HepG2 (cell line): Measurements from ENCODE around the gene KLHL40. TPM values are rescaled to one million over a fixed set of nuclear protein-coding genes. Genes with fewer than 3 reads are reported as not detected.
A peak's percentile ranks its signal among the peaks of the same experiment; 100 is the strongest.

Experiments
- ATAC-seq: fragments of 200-7000 bp; cut with Tn5 transposase; 3 replicates; pipeline ENCODE4 v1.9.1; 2020; ENCODE audit warnings: mild to moderate bottlenecking, moderate library complexity
- BruUV-seq: library from RNA; stranded (reverse); fragments of 400-500 nt; replicated peaks from 2 replicates; lab custom pipeline; 2021; lab: Mats Ljungman, UMichigan
- CTCF ChIA-PET: fragments of 300-600 bp; formaldehyde crosslinking; extraction: SDS; loops from one replicate; lab custom pipeline; 2021; ENCODE audit warnings: low total read pairs, inconsistent platforms, low intra/inter-chr PET ratio; lab: Yijun Ruan, JAX
- POLR2A ChIA-PET: fragments of 350-600 bp; sonication (Branson Sonifier 250); formaldehyde crosslinking; loops from one replicate; lab custom pipeline; 2020; ENCODE audit warnings: antibody characterized with exemption, inconsistent platforms; lab: Yijun Ruan, JAX
- DNase-seq: peaks from one replicate; pipeline ENCODE4 v3.0.0-alpha.2; 2015; ENCODE audit warnings: low spot score
- FAIRE-seq: peaks from 3 replicates; lab custom pipeline; 2011; peaks lifted over from hg19 to GRCh38; lab: Jason Lieb, UNC
- H2AFZ ChIP-seq: one replicate; pipeline ENCODE4 v1.6.1; 2011; ENCODE audit warnings: low read length, inconsistent platforms
- H3K27ac ChIP-seq: fragments of 300-600 bp; 3 replicates; pipeline ENCODE4 v1.8.0; 2011; ENCODE audit warnings: mixed run types, mild to moderate bottlenecking, mixed read lengths, low read length, inconsistent platforms; ENCODE audit not compliant: insufficient read depth; ENCODE audit errors: extremely low read length
- H3K27me3 ChIP-seq, 2 experiments: fragments of 200-600 bp in 1 of 2; 2 replicates in 1 of 2; 3 replicates in 1 of 2; pipeline versions ENCODE4 v1.6.0 to v1.8.0; 2011; ENCODE audit warnings: low read length in 2 of 2, mild to moderate bottlenecking in 2 of 2, moderate library complexity in 2 of 2, inconsistent platforms in 1 of 2; ENCODE audit not compliant: insufficient read depth in 2 of 2, control insufficient read depth in 1 of 2
- H3K36me3 ChIP-seq, 2 experiments: fragments of 200-600 bp in 1 of 2; replicated peaks in 1 of 2; 2 replicates in 1 of 2; 3 replicates in 1 of 2; pipeline versions ENCODE4 v1.5.1 to v1.8.0; 2011; ENCODE audit warnings: low read length in 2 of 2, inconsistent platforms in 1 of 2; ENCODE audit not compliant: insufficient read depth in 2 of 2, control insufficient read depth in 1 of 2
- H3K4me1 ChIP-seq: 2 replicates; pipeline ENCODE4 v1.5.1; 2012; ENCODE audit warnings: low read length, inconsistent platforms; ENCODE audit not compliant: insufficient read depth
- H3K4me2 ChIP-seq: 2 replicates; pipeline ENCODE4 v1.6.0; 2011; ENCODE audit warnings: low read depth, low read length, inconsistent platforms
- H3K4me3 ChIP-seq, 3 experiments: fragments of 200-600 bp in 1 of 3; sonication (generic), shearing (Covaris generic) in 1 of 3; replicated peaks in 1 of 3; 2 replicates each; pipeline ENCODE4 v1.5.1; 2011 to 2016; ENCODE audit warnings: low read length in 3 of 3, inconsistent platforms in 2 of 3, low read depth in 2 of 3, mild to moderate bottlenecking in 2 of 3, control low read depth in 1 of 3, mixed read lengths in 1 of 3; ENCODE audit not compliant: insufficient read depth in 1 of 3
- H3K79me2 ChIP-seq: one replicate; pipeline ENCODE4 v1.6.1; 2011; ENCODE audit warnings: low read length, inconsistent platforms; ENCODE audit not compliant: insufficient read depth
- H3K9ac ChIP-seq: 2 replicates; pipeline ENCODE4 v1.6.0; 2011; ENCODE audit warnings: mild to moderate bottlenecking, low read depth, low read length, inconsistent platforms; ENCODE audit not compliant: insufficient read depth
- H3K9me3 ChIP-seq: 2 replicates; pipeline ENCODE4 v1.5.1; 2012; ENCODE audit warnings: mild to moderate bottlenecking, low read length
- H4K20me1 ChIP-seq: 2 replicates; pipeline ENCODE4 v1.6.0; 2011; ENCODE audit warnings: inconsistent platforms, mild to moderate bottlenecking, low read length, moderate library complexity; ENCODE audit not compliant: insufficient read depth
- GATAD1 ChIP-seq: IDR thresholded peaks from 2 replicates; pipeline ENCODE4 v1.6.1; 2016; ENCODE audit warnings: missing genetic modification reagents, missing compliant biosample characterization
- GPBP1L1 ChIP-seq: sonication (generic); formaldehyde crosslinking; IDR thresholded peaks from 2 replicates; pipeline ENCODE4 v1.5.0; 2020; ENCODE audit warnings: mild to moderate bottlenecking, missing genetic modification reagents
- HIC2 ChIP-seq: sonication (generic); formaldehyde crosslinking; IDR thresholded peaks from 2 replicates; pipeline ENCODE4 v1.9.0; 2022; ENCODE audit warnings: low read depth, missing genetic modification reagents
- HNRNPK ChIP-seq: fragments of 200-400 bp; formaldehyde crosslinking; IDR thresholded peaks from 2 replicates; pipeline ENCODE4 v1.6.1; 2018; ENCODE audit warnings: low read length, low read depth, moderate library complexity, mild to moderate bottlenecking; ENCODE audit not compliant: poor library complexity, severe bottlenecking
- NCOR1 ChIP-seq: fragments of 200-600 bp; sonication (generic); IDR thresholded peaks from 2 replicates; pipeline ENCODE4 v1.7.0; 2017; ENCODE audit warnings: antibody characterized with exemption, low read length, borderline replicate concordance
- WGBS: methylation state at CpG from one replicate; pipeline ENCODE4 v1.1.6; 2017; ENCODE audit warnings: low lambda C conversion rate; 5-methylcytosine and 5-hydroxymethylcytosine counted together
- in situ Hi-C: cut with HindIII; loops from 2 replicates; pipeline ENCODE4 v1.10.0; 2017; ENCODE audit warnings: low pct_unique_long_range_greater_than_20kb; ENCODE audit not compliant: extremely low pct_ligation_motif_present
- intact Hi-C: fragments of 100-400 bp; cut with micrococcal nuclease; formaldehyde crosslinking; loops from one replicate; pipeline ENCODE4 v1.10.0; 2022; ENCODE audit not compliant: unreplicated experiment
- polyA plus RNA-seq, 8 experiments: library from polyadenylated mRNA; depleted of rRNA in 3 of 8; stranded (reverse) in 7 of 8; unstranded in 1 of 8; fragments of >200 nt; fragmentation: Illumina TruSeq in 4 of 8; extraction: Trizol in 4 of 8; gene quantifications; 2 replicates each; pipeline versions ENCODE4 v1.2.1 to v1.2.3, GENCODE V29; 2011 to 2016; ENCODE audit warnings: low read depth in 4 of 8, missing spikeins in 1 of 8, mixed read lengths in 1 of 8; ENCODE audit not compliant: insufficient read depth in 1 of 8
- total RNA-seq, 5 experiments: library from RNA; depleted of rRNA; stranded (reverse); fragments of >200 nt; fragmentation: Illumina TruSeq; extraction: Trizol; gene quantifications; 2 replicates each; pipeline ENCODE4 v1.2.3, GENCODE V29; 2016; ENCODE audit warnings: low read depth in 1 of 5

KLHL40 gene
- total and polyA plus RNA-seq, 2 of the 13 experiments (the other 11 are each of a cell fraction or from before 2014, with no cell fraction given), result not detected

- Histone ChIP-seq H2AFZ (no peak overlapping the region), H3K9me3 (no peaks in the 10 kb centered on the region), H3K27ac (no peak overlapping the region), H3K79me2 (no peaks in the 10 kb centered on the region)
- no peak for TF ChIP-seq NCOR1
- no peak for TF ChIP-seq GATAD1
- TF ChIP-seq, all 625 proteins: peak for 0
- Histone ChIP-seq H3K4me1 (peaks cover 37% of the 10 kb centered on the region), H4K20me1 (no peaks in the 10 kb centered on the region), H3K4me3 (no peak overlapping the region), H3K27me3 (no peaks in the 10 kb centered on the region), H3K4me2 (no peak overlapping the region), H3K9ac (no peak overlapping the region), H3K36me3 (no peaks in the 10 kb centered on the region)
- intact Hi-C loops (no loop called here), in situ Hi-C loops (no loop called here)
- FAIRE-seq (no peak), ATAC-seq (no peak), DNase-seq (no peak)
- whole genome bisulfite sequencing, result 97% methylated on average over 18 of the region's 22 CpGs
- CTCF ChIA-PET, result no interaction called here
- no TSS peak for BruUV-seq
- POLR2A ChIA-PET, result no interaction called here
Observed at GRCh38 chr3:42658771-42659390, 26.5 kb upstream of the KLHL40 start.

- no TSS peak for BruUV-seq
- Histone ChIP-seq H3K79me2 (no peaks in the 10 kb centered on the region), H3K4me2 (no peak overlapping the region), H3K27ac (no peak overlapping the region), H3K36me3 (no peaks in the 10 kb centered on the region), H3K9me3 (no peaks in the 10 kb centered on the region), H2AFZ (no peak overlapping the region), H3K9ac (no peak overlapping the region), H3K4me3 (no peak overlapping the region), H3K4me1 (peaks cover 36% of the 10 kb centered on the region), H4K20me1 (no peaks in the 10 kb centered on the region), H3K27me3 (no peaks in the 10 kb centered on the region)
- FAIRE-seq, result no peak
- intact Hi-C loops (no loop called here), in situ Hi-C loops (no loop called here)
- no peak for ATAC-seq
- ChIA-PET CTCF (no interaction called here), POLR2A (no interaction called here)
- TF ChIP-seq GPBP1L1 (CRISPR knock-in tag) (no peak), HNRNPK (peak; percentile 14), HIC2 (no peak)
- WGBS, result 91% methylated on average over 15 of the region's 25 CpGs
- DNase-seq, result no peak
Observed at GRCh38 chr3:42659451-42660130, 25.7 kb upstream of the KLHL40 start.
